ENCODE data around the gene C15orf39. TPM values are rescaled to one million over a fixed set of nuclear protein-coding genes. Genes with fewer than 3 reads are reported as not detected.
"Not testable (repeated sequence)": the region's sequence is repeated elsewhere in the genome, so short reads cannot be mapped to it uniquely, and the experiment has no call there.

C15orf39 gene
- total RNA-seq, 2 donors from 2014 or later, result 22.3 to 27.3 TPM

- no peak overlapping the region for H3K27ac ChIP-seq
Measured at GRCh38 chr15:75163150-75163564, 38.5 kb upstream of the C15orf39 start.

GRCh38 chr15:75164625-75165350, 36.9 kb upstream of the C15orf39 start:
- Histone ChIP-seq H3K4me1 (no peaks in the 10 kb centered on the region), H3K4me3 (no peak overlapping the region), H3K9ac (ENCODE audit: low read depth in 2 of 2, low read length in 2 of 2) (no peak overlapping the region), H3K9me3 (no peaks in the 10 kb centered on the region), H3K27ac (no peak overlapping the region), H3K27me3 (no peaks in the 10 kb centered on the region), H3K36me3 (no peaks in the 10 kb centered on the region)
- intact Hi-C loops (cut with DNase I), result no loop called here
- no peak for DNase-seq
- TF ChIP-seq CTCF (IDR thresholded peaks at IDR 0.05), result no peak

More at GRCh38 chr15:75163150-75163564, 38.5 kb upstream of the C15orf39 start:
- no peaks in the 10 kb centered on the region for H3K27me3 ChIP-seq
- intact Hi-C loops (cut with DNase I), result no loop called here
- no peaks in the 10 kb centered on the region for H3K36me3 ChIP-seq
- no peak overlapping the region for H3K4me3 ChIP-seq
- TF ChIP-seq CTCF (IDR thresholded peaks at IDR 0.05), result no peak
- no peaks in the 10 kb centered on the region for H3K9me3 ChIP-seq
- no peak for DNase-seq
- no peaks in the 10 kb centered on the region for H3K4me1 ChIP-seq
- no peak overlapping the region for H3K9ac ChIP-seq (ENCODE audit: low read depth in 2 of 2, low read length in 2 of 2)

- H3K4me1 ChIP-seq; H3K27me3 ChIP-seq; DNase-seq; H3K27ac ChIP-seq; H3K9me3 ChIP-seq; intact Hi-C loops (cut with DNase I); H3K9ac ChIP-seq (ENCODE audit: low read depth in 2 of 2, low read length in 2 of 2); H3K36me3 ChIP-seq; H3K4me3 ChIP-seq: not testable (repeated sequence)
Measured at GRCh38 chr15:75166489-75167063, 35.1 kb upstream of the C15orf39 start.

- H3K4me3 ChIP-seq, result no peak overlapping the region
- TF ChIP-seq CTCF (IDR thresholded peaks at IDR 0.05), result no peak
- DNase-seq, result no peak
- no peaks in the 10 kb centered on the region for H3K27me3 ChIP-seq
- no peak overlapping the region for H3K27ac ChIP-seq
- H3K9ac ChIP-seq (ENCODE audit: low read depth in 2 of 2, low read length in 2 of 2), result no peak overlapping the region
- H3K36me3 ChIP-seq, result no peaks in the 10 kb centered on the region
- no peaks in the 10 kb centered on the region for H3K4me1 ChIP-seq
- no peaks in the 10 kb centered on the region for H3K9me3 ChIP-seq
- intact Hi-C loops (cut with DNase I), result no loop called here
Measured at GRCh38 chr15:75167588-75168350, 33.9 kb upstream of the C15orf39 start.

GRCh38 chr15:75168374-75168773, 33.3 kb upstream of the C15orf39 start:
- H3K36me3 ChIP-seq, result no peaks in the 10 kb centered on the region
- intact Hi-C loops (cut with DNase I), result no loop called here
- H3K9ac ChIP-seq (ENCODE audit: low read depth in 2 of 2, low read length in 2 of 2), result no peak overlapping the region
- H3K9me3 ChIP-seq, result no peaks in the 10 kb centered on the region
- no peak overlapping the region for H3K27ac ChIP-seq
- H3K4me3 ChIP-seq, result no peak overlapping the region
- no peak for TF ChIP-seq CTCF (IDR thresholded peaks at IDR 0.05)
- no peaks in the 10 kb centered on the region for H3K27me3 ChIP-seq
- no peak for DNase-seq
- no peaks in the 10 kb centered on the region for H3K4me1 ChIP-seq

Measured in colonic mucosa (tissue), 4 donors.